ENCODE results near the gene ECI1. TPM values are rescaled to one million over a fixed set of nuclear protein-coding genes. Genes with fewer than 3 reads are reported as not detected.

The ECI1 gene
- total RNA-seq, 2 donors from 2014 or later, result 30.2 to 31.9 TPM

DNA sequence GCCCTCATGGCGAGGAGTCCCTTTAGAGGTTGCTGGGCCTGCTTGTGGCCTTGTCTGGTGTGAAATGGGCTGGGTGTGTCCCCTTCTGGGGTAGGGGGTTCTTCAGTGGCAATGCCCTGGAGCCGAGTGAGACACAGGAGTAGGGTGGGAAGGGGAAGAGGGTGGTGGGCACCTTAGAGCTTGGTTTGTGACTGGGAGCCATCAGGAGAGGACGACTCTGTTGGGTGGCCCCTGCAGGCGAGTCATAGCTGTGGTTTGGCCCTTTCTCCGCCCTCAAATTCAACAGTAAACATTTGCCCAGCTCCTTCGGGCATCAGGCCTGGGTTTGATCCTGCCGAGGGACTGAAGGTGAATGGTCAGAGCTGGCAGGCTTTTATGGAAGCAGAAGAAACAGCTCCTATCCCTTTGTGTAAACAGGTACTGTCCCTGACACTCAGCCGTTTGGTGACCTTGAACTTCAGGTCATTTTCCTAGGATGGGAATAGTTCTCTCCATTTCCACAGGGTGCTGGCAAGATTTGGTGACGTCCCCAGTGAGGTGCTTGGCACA, 25.1 kb downstream of the ECI1 start:
- DNase-seq (ENCODE audit: low spot score), result no peak

GRCh38 chr16:2223942-2224486, 27.4 kb downstream of the ECI1 start:
- no peak for DNase-seq (ENCODE audit: low spot score)
- intact Hi-C loops (cut with DNase I), result loop anchor here in 1 of 2 donors (10.0 kb wide), 1 partner anchor 51 kb away; no protein-coding TSS in a partner anchor

More for the DNA sequence above, 25.1 kb downstream of the ECI1 start:
- intact Hi-C loops (cut with DNase I), result loop anchor here in 1 of 2 donors (10.0 kb wide), 1 partner anchor 48 kb away; no protein-coding TSS in a partner anchor

- intact Hi-C loops (cut with DNase I), result loop anchor here in 1 of 2 donors (10.0 kb wide), 1 partner anchor 51 kb away; no protein-coding TSS in a partner anchor
- peak; percentile 100 for DNase-seq (ENCODE audit: low spot score)
These were observed 28.0 kb downstream of the ECI1 start, which contains the start of gene E4F1 for GRCh38 chr16:2223221-2223941. TSS of gene E4F1 (plus strand) at chr16:2223591. CDS start at chr16:2223614, 23 bp downstream.

DNA sequence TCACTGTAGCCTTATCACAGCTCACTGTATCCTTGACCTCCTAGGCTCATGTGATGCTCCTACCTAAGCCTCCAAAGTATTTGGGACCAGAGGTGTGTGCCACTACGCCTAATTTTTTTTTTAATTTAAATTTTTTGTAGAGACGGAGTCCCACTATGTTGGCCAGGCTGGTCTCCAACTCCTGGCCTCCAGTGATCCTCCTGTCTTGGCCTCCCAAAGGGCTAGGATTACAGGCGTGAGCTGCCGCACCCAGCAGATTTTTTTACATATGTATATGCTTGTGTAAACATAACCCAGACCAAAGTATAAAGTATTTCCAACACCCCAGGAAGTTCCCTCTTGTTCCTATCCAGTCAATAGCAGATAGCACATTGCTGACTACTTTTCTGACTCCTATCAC, 35.1 kb downstream of the ECI1 start:
- intact Hi-C loops (cut with DNase I), result no loop called here
- no peak for DNase-seq (ENCODE audit: low spot score)

DNA sequence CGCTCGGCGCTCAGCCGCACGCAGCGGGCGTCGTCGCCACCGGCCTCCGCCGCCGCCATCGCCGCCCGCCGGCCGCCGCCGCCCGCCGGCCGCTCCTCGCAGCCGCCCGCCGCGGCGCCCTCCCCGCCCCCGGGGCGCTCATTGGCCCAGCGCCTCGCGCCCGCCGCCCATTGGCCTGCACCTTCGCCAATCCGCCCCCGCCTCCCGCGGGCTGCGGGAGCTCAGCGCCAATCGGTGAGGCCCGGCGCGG, 36.7 kb downstream of the ECI1 start, which contains the start of gene PGP:
Gene PGP, minus strand, starts transcription at position 122 of the 250 bp plus-strand sequence. Its CDS starts 63 bp downstream, at position 59.
- intact Hi-C loops (cut with DNase I), result no loop called here
- no peak for DNase-seq (ENCODE audit: low spot score)

GRCh38 chr16:2213817-2214718, 37.3 kb downstream of the ECI1 start:
- no peak for DNase-seq (ENCODE audit: low spot score)
- intact Hi-C loops (cut with DNase I), result no loop called here

DNA sequence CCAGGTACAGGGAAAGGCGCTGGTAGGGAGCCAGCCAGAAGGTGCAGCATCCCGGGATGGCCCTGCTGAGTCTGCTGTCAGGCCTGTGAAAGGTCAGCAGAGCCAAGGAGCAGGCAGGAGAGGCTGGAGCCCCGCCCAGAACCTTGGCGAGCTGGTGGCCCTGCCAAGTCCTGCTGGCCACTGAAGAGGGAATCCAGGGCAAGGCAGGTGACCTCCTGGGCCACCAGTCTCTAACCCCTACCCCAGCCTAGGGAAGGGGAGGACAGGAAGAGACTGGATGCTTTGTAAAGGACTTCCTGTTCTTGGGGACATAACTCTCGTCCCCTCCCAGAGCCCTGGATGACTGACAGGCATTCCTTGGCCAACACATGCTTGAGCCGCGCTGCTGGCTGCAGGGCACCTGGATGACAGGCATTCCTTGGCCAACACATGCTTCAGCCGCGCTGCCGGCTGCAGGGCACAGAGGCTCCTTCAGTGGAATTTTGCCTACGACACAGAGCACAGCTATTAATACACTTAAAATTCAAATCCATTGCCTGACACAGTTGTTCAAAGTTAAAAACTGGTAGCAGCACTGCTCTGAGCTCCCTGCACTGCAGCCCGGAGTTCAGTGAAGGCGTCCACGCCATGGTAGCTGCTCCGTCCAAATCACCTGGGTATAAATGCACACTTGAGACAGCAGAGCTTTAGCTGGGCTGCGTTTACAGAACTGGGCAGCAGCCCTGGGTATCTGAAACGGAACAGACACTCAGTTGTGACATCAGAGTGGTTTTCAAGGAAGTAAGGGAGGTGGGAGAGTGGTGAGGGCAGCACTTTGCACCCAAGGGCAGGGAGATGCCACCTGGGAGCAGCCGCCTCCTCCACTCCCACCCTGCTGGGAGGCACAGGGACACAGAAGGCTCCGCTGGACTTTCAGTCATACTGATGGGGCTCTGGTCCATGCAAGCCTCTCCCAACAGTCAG, 38.7 kb downstream of the ECI1 start:
- intact Hi-C loops (cut with DNase I), result no loop called here
- DNase-seq (ENCODE audit: low spot score), result no peak

GRCh38 chr16:2211923-2212347, 39.5 kb downstream of the ECI1 start:
- DNase-seq (ENCODE audit: low spot score), result no peak
- intact Hi-C loops (cut with DNase I), result no loop called here

GRCh38 chr16:2210386-2211365, 40.7 kb downstream of the ECI1 start, which contains the start of gene BRICD5:
TSS of gene BRICD5 (minus strand) at chr16:2210863. CDS start at chr16:2210833, 30 bp downstream.
- intact Hi-C loops (cut with DNase I), result no loop called here

GRCh38 chr16:2210009-2210332, 41.4 kb downstream of the ECI1 start:
- intact Hi-C loops (cut with DNase I), result no loop called here
- DNase-seq (ENCODE audit: low spot score), result no peak

More at GRCh38 chr16:2210386-2211365, 40.7 kb downstream of the ECI1 start, which contains the start of gene BRICD5:
- DNase-seq (ENCODE audit: low spot score), result no peak

- DNase-seq (ENCODE audit: low spot score), result no peak
- intact Hi-C loops (cut with DNase I), result loop anchor here in 1 of 2 donors (10.0 kb wide), 1 partner anchor 315 kb away; the partner anchor contains the start of gene AMDHD2
These were observed 42.0 kb downstream of the ECI1 start for GRCh38 chr16:2209258-2210008.

DNA sequence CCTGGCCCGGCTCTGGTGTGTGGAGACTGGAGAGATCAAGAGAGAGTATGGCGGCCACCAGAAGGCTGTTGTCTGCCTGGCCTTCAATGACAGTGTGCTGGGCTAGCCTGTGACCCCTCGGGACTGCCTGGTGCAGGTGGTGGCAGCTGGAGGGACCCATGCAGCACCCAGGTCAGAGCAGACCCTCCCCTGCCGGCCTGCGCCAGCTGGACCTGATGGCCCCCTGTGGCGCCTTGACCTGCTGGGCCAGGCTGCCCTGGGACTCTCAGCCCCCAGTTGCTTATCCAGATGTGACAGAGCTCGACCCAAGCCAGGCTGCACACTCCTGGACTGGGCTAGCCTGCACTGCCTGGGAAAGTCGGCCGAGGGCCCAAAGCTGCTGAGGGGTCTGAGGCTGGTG, 42.6 kb downstream of the ECI1 start:
- intact Hi-C loops (cut with DNase I), result loop anchor here in 1 of 2 donors (10.0 kb wide), 1 partner anchor 316 kb away; the partner anchor contains the start of gene AMDHD2
- no peak for DNase-seq (ENCODE audit: low spot score)

DNA sequence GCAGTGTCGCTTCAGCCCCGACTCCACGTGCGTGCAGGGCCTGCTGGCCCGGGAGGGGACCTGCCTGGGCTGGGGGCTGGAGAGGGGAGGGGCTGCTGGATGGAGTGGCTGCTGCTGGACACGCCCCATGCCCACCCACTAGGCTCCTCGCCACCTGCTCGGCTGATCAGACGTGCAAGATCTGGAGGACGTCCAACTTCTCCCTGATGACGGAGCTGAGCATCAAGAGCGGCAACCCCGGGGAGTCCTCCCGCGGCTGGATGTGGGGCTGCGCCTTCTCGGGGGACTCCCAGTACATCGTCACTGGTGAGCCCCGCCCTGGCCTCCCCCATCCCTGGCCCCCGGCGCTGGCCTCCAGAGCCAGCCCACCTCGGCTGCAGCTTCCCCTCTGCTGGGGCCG, 43.1 kb downstream of the ECI1 start:
- no peak for DNase-seq (ENCODE audit: low spot score)
- intact Hi-C loops (cut with DNase I), result loop anchor here in 1 of 2 donors (10.0 kb wide), 1 partner anchor 316 kb away; the partner anchor contains the start of gene AMDHD2

- no peak for DNase-seq (ENCODE audit: low spot score)
- intact Hi-C loops (cut with DNase I), result loop anchor here in 1 of 2 donors (10.0 kb wide), 1 partner anchor 317 kb away; the partner anchor contains the start of gene AMDHD2
These were observed 43.5 kb downstream of the ECI1 start for GRCh38 chr16:2207872-2208271.

DNA sequence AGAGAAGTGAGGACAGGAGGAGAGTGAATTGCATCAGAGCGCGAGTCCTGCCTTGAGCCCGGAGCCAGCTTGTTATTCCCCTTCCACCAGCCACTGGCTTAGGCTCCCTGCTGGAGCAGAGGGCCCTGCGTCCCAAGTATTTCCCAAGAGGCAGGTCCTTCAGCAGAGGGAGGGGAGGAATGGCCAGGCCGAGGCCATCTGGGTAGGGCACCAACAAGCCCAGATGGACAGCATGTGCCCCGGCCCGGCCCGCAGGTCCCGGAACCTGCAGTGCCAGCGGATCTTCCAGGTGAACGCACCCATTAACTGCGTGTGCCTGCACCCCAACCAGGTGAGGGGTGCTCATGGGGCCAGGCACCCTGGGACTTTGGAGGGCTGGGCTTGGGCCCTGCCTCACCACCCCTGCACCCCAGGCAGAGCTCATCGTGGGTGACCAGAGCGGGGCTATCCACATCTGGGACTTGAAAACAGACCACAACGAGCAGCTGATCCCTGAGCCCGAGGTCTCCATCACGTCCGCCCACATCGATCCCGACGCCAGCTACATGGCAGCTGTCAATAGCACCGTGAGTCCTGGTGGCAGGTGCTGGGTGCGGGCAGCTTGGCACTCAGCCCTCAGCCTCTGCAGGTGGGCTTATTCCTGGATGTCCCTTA, 44.5 kb downstream of the ECI1 start:
- intact Hi-C loops (cut with DNase I), result loop anchor here in 1 of 2 donors (10.0 kb wide), 1 partner anchor 318 kb away; the partner anchor contains the start of gene AMDHD2
- no peak for DNase-seq (ENCODE audit: low spot score)

DNA sequence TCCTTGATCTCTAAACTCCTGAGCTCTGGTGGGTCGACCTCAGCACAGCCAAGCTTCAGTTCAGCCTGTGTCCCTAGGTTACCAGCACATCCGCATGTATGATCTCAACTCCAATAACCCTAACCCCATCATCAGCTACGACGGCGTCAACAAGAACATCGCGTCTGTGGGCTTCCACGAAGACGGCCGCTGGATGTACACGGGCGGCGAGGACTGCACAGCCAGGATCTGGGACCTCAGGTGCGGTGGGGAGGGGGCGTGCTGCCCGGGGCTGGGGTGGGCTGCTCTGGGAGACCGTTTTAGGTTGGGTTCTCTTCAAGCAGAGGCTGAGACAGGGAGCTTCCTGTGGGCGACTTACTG, 45.0 kb downstream of the ECI1 start:
- intact Hi-C loops (cut with DNase I), result loop anchor here in 1 of 2 donors (10.0 kb wide), 1 partner anchor 318 kb away; the partner anchor contains the start of gene AMDHD2
- DNase-seq (ENCODE audit: low spot score), result no peak

Measured in posterior vena cava (tissue), 2 donors.